HG02970 (cell line): ENCODE data around the gene C4orf54.

Experiments
- ATAC-seq: cut with Tn5 transposase; IDR thresholded peaks from one replicate; pipeline ENCODE4 v1.9.1; 2021; ENCODE audit warnings: mild to moderate bottlenecking, moderate library complexity, moderate number of reproducible peaks; ENCODE audit not compliant: unreplicated experiment, low FRiP score

Gene C4orf54

DNA sequence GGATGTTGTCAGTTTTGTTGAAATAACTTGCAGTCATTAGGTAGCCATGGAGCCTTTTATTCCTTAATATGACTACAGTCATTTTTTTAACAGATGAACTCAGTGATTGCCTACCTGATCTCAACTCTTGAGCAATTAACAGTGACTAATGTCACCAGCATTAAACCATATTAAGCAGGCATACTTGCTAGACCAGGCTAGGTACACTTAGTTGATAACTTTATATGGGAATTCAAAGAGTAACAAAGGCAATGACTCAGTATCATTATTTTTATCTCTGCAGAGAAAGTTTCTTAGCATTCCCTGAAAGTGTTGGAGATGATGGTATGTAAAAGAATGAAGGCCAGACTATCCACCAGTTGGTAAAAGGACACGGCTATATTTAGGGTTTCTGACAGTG is at the start of gene C4orf54:
Gene C4orf54, minus strand, starts transcription at position 31 of the 400 bp plus-strand sequence. CDS start 3,180 bp downstream, outside the sequence.
- ATAC-seq = no peak

DNA sequence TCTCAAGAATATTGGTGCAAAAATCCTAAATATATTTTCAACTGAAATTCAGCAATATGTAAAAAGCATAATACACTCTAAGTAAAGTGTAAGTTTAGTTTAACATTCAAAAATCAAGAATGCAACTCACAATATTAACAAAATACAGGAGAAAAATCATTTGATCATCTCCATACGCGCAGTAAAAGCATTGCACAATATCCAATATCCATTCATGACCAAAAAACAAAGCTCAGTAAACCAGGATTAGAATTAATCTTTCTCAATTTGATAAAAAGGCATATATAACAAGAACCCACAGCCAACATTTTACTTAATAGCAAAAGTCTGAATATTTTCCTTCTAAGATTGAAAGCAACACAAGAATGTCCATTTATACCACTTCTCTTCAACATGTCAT is 48.3 kb upstream of the C4orf54 start:
- no peak for ATAC-seq

DNA sequence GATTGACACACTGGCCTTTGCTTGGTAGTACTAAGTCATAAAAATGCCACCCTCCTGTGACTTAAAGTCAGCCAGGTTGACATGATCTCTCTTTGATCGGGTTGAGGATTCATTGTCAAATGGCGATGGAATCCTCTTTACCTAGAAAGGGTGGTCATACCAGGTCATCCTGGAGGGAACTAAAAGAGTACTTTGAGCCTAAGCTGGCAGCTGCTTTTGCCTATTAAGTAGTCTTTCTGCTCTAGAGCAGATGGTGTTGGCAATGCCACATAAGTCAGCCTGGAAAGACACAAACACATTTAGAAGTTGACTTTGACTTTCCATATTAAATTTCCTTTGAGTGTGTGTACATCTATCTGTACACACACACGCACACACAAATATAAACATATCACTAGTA is 39.2 kb upstream of the C4orf54 start:
- no peak for ATAC-seq

DNA sequence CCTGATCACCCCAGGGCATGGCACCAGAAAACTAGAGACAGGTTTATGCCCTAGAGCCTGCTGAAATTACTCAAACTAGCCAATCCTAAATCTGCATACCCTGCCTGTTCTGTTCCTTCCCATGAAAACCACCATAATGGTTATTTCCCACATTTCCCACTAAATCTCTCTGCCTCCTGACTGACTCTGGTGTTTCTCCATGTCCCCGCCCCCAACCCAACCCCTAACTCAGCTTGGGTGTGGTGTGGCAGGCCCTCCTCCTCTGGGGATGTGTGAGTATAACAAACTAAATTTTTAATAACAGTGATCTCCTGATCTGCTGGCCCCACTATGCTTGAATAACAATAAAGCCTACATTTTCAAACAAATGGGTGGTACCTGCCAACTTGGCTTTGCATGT is 35.5 kb upstream of the C4orf54 start:
- no peak for ATAC-seq

DNA sequence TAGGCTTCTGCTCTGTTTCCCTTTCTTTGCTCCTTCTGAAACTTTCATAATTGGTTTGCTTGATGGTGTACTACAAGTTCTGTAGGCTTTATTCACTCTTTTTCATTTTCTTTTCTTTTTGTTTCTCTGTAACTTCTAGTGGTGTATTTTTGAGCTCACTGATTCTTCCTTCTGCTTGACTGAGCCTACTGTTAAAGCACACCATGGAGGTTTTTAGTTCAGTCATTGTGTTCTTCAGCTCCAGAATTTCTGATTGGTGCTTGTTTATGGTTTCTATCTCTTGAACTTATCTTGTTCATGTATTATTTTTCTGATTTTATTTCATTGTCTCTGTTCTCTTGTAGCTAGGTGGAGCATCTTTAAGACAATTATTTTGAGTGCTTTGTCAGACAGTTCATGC is 33.4 kb upstream of the C4orf54 start:
- ATAC-seq = no peak

DNA sequence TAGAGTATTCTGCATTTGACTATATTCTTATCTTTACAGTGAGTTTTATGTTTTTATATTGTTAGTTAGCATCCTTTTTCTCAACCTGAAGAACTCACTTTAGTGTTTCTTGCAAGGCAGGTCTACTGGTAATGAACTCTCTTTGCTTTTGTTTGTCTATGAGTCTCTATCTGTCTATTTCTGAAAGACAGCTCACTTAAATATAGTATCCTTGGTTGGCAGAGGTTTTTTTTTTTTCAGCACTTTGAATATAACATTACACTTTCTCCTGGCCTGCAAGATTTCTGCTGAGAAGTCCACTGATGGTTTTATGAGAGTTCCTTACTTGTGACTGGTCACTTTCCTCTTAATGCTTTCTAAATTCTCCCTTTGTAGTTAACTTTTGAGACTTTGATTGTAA is 32.8 kb upstream of the C4orf54 start:
- ATAC-seq = no peak

DNA sequence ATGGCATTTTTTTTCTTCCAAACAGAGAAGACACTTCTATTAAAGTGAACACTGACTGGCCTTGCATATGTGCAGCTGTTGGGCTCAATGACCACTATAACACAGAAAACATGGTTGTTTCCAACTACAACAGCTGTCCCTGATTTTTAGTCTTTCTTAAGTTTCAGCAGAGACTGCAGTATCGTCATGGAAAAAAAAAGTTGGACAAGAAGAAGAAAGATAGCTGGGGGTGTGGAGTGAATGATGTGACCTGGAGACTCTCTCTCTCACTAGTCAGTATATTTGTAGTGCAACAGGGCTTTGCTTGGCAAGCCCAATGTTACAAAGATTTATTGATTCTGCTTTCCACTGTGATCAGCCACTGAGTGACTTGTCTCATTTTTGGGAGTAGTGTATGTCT is 29.5 kb upstream of the C4orf54 start:
- no peak for ATAC-seq

DNA sequence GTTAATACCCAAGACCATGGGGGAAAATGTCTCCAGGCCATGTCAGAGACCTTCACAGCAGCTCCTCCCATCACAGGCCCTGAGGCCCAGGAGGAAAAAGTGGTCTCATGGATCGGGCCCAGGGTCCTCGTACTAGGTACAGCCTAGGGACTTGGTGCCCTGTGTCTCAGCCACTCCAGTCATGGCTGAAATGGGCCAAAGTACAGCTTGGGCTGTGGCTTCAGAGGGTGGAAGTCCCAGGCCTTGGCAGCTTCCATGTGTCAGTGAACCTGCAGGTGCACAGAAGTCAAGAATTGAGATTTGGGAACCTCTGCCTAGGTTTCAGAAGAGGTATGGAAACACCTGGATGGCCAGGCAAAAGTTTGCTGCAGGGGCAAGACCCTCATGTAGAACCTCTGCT is 27.6 kb upstream of the C4orf54 start:
- ATAC-seq = no peak

DNA sequence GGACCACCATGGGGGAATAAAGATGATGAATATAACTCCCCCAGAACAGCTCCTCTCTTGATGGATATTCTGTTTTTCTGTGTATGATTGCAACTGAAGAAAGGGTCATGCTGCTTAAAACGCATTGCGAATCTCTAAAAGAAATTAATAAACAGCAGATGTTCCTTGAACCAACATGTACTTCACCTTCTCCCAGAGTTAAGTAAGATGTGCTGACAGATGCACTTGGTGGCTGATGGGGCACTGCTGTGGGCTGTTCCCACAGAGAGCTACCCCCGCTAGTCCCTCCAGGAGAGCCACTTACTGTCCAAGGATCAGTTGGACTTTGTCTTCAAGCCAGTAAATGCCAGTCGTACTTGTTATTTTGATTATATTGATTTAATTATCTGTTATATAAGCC is 26.3 kb upstream of the C4orf54 start:
- ATAC-seq = no peak

DNA sequence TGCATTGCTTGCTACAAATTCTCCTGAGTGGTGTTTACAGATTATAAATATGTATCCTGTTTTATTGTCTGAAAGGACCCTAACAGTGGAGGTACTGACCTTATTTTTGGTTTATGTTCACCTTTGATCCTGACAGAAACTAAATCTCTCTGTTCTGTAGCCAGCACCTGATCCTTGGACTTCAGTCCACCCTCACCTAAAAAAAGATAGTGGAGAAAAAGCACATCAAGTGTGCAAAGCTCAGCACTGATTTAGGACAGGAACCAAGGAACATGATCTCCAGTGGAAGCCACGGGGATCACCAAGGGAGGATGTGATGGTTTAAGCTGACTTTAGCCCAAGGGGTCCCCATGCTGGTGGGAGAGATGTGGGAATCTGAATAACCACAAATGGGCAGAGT is 22.3 kb upstream of the C4orf54 start:
- ATAC-seq = no peak

DNA sequence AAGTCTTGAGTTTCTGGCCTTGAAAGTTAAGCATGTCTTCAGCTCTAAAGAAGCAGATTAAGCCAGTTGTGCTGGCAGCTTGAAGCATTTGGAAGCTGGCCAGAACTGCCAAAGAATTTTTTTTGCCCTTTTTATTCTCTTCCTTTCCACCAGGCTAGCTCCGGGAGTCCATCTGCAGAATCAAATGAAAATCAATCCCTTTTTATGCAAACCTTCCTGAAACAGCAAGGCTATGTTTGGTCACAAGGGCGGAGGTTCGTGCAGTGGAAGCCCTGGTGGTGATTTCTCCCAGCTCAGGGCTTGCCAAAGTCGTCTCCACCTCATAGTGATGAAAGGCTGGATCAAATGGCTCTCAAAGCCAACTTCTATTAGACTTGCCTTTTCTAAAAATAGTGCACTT is 21.6 kb upstream of the C4orf54 start:
- ATAC-seq = no peak

DNA sequence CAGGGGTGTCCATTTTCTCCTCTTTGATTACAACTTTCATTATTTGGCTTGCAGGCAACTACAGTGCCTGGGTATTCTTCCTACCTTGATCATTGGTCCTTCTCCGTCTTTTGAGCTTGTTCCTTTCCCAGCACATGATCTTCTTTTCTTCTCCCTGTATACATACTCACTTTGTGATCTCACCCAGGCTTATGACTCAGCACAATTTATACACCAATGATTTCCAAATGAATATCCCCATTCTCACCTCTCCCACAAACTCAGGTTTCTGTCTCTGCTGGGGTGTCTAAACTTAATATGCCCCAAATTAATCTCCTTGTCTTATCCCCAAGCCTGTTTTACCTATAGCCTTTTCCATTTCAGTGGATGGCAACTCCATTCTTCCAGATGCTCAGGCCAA is 19.5 kb upstream of the C4orf54 start:
- no peak for ATAC-seq

DNA sequence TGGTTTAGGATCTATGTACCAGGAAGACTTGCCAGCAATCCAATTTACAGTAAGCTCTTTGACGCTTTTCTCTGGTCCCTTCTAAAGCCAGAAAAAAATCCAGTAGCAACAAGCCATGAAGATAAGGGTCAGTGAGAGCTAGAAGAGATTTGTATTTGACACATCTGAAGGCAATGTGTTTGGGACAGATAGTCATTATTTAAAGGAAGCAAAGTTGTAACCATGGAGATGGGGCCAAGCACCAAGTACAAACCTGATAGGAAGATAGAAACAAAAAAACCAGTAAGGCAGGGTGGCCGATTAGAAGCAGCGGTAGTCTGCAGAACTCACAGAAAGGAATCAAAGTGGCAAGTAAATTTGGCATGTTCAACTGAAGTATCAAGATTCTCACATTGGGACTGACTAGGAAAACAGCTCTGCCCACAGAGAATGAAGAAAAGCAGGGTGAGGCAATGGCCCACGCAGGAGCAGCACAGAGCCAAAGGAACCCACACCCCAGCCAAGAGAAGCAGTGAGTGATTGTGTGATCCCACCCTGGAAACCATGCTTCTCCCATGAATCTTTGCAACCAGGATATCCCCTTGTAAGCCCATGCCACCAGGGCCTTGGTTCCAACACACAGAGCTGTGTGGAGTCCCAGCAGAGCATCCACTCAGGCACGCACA is 12.9 kb upstream of the C4orf54 start:
- ATAC-seq = no peak

DNA sequence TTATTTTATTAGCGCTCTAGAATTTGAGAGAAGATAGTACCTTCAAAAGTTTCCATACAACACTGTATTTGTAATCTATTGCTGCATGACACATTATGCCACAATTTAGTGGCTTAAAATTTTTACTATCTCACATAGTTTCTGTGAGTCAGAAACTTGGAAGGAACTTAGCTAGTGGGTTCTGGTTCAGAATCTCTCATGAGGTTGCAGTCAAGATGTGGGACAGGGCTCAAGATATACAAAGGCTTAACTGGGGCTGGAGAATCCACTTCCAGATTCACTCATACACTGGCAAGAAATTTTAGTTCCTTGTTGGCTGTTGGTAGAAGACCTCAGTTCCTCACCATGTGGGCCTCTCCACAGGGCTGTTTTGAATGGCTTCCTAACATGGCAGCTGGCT is 11.5 kb upstream of the C4orf54 start:
- ATAC-seq = no peak

DNA sequence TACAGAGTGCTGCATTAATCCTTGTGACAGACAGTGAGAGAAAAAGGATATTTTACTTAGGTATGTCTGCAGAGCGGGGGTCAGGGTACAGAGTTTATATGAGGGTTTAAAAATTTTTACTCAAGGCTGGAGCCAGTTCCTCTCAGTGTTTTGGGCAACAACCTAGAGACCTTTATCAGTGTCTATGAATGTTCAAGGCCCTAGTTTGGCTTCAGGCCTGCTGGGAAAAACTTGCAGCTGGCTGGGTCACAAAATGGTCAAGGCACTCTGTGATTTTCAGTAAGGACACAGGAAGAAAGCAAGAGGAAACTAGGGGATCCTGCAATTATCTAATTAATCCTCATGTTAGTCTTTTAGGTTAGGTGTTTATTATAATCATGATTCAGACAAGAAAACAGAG is 10.8 kb upstream of the C4orf54 start:
- ATAC-seq = no peak

DNA sequence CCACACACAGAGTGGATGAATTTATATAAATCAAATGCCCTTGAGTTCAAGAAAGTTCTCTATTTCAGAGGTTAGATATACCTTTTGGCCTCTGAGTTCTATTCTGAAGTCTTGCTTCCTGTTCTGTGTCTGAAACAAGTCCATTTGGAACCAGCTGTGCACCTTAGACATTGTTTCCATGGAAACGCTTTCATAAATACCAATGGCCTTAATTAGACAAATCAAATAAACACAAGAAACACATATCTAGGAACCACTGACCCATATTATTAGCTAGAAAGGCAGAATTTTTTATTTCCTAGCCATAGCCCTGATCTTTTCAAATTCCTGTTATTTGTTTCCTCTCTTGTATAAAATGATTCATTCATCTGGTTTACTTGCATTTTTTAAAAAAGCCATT is 8.4 kb upstream of the C4orf54 start:
- no peak for ATAC-seq

DNA sequence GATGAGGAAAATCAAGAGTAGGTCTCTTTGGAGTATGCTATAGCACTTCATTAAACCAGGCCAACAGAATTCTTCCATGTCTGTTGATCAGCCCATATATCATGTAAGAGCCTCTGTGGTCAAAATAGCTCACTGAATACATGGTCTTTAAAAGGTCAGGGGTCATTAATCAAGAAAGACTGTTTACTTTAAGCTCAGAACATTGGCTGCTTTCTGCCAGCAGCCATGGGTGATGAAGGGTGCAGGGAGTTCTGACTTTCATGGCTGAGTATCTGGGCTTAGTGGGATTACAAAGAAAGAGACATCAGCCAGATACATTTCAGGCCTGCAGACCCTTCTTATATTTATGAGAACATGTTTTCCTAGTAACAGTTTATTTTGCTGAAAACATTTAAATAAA is 7.1 kb upstream of the C4orf54 start:
- no peak for ATAC-seq

DNA sequence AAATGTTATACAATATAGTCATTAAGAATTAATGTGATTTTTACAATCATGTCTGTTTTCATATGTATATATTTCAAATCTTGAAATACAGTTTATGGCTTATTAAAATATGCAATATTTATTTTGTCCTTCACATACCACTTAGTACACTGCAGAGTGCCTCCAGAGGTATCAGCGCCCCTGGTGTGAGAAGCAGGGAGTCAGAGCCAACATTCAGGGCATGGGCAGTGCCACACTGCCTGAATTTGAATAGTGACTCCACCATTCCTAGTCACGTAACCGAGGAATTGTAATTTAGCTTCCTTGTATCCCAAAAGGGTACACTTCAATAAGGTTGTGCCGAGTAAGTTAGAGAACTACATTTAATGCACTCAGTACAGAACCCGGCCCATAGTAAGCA is 4.3 kb upstream of the C4orf54 start:
- ATAC-seq = no peak

DNA sequence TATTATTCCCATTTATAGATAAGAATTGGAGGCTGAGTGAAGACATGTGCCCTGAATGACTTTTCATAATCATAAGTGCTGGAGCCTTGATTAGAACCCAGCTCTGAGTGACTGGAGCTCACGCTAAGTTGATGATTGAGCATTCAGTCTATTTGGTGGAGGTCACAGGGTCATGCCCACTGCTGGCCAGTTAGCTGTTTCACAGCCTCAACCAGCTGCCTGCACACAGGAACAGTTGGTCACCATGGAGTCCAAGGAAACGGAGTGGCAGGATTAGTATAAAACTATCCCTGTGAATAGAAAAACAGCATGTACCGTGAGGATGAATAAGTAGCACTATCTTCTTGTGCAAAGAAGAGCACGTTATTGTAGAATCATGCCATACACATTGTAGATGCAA is 1.0 kb upstream of the C4orf54 start:
- no peak for ATAC-seq

DNA sequence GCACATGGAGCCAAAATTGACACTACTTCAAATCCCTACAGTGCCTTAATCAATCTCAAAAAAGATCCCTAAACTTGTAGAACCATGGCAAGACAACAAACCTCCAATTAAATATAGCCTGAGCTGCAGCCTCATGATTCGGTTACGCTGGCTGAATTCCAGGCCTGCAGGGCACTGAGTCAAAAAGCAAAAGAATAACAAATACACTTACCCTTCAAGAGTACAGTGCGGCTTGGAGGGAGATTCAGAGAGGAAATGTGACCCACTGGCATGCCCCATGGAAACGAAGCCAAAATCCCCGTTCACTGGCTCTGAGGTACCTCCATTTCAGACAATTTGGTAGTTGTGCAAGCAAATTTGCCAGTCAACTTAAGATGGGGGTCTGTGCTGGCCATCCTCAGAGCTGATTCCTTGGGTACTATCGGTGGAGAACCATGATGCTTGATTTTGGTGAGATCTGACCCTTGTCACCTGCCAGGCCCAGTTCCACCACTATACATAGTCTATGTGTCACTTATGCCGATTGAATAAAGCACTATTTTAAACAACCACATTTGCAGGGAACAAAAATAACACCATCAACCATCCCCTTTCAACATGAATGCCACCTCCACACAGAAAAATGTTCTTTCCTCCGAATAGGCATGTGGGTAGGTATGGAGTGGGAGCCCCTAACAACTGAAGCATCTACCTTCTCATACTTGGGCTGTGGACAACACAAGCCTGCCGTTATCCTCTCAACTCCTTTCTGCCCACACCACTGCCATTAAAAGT is 2.1 kb downstream of the C4orf54 start:
- no peak for ATAC-seq

DNA sequence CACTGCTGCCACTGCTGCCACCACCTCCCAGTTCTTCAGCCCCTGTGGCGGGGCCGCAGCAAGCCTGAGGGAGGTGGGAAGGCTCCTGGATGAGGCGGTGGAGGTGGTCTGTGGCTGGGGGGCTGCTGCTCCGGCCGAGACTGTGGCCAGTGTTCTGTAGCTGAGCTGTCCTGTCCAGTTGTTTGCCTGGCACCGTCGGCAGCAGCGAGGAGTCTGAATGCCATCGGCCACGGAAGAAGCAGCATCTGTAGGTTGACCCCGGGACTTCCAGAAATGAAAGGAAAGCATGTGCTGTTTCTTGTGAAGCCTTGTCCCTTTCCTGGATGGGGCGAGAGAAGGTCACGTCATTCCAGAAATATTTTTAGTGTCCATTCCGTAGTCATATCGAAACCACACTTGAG is 3.3 kb downstream of the C4orf54 start:
- ATAC-seq = no peak

DNA sequence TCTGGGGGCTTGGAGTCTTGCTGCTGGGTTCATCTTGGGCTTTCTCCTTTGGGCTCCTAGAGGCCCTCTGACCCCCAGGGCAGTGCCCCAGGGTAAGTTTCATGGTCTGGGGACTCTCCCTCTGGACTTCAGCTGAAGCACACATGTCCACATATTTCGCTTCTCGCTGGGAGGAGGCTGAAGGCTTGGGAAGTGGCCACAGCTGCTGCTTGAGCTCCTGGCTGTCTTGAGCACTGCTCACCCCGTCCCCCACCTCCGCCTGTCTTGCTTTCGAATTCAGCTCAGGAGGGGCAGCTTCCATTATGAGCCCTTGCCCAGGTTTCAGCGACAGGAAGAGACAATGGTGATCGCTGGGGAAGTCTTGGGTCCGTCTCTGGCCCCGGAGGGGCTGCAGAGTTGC is 3.7 kb downstream of the C4orf54 start:
- ATAC-seq = no peak
